A549 (cell line): ENCODE results near the gene FOSL2. TPM values are rescaled to one million over a fixed set of nuclear protein-coding genes. Genes with fewer than 3 reads are reported as not detected.

Experiments used
- ATAC-seq, 2 experiments: fragments of 200-7000 bp in 1 of 2; fragments of >200 bp in 1 of 2; cut with Nextera tagmentation in 1 of 2; cut with Tn5 transposase in 1 of 2; 3 replicates each; pipeline versions ENCODE4 v1.8.0 to v1.9.1; 2018 to 2020; ENCODE audit warnings: mild to moderate bottlenecking in 1 of 2, moderate library complexity in 1 of 2
- CTCF ChIA-PET: fragments of 300-600 bp; sonication (Branson Sonifier 250); formaldehyde crosslinking; extraction: SDS; loops from one replicate; lab custom pipeline; 2021; ENCODE audit warnings: antibody characterized with exemption, inconsistent platforms; lab: Yijun Ruan, JAX
- POLR2A ChIA-PET: fragments of 350-600 bp; formaldehyde crosslinking; extraction: SDS; loops from one replicate; lab custom pipeline; 2021; ENCODE audit warnings: antibody characterized with exemption, inconsistent platforms; lab: Yijun Ruan, JAX
- DNase-seq, 2 experiments: peaks; one replicate each; pipeline versions ENCODE4 v3.0.0 to v3.0.0-alpha.2; 2011 to 2016; ENCODE audit warnings: low read depth in 1 of 2, low spot score in 1 of 2
- FAIRE-seq: peaks from 2 replicates; lab custom pipeline; 2011; peaks lifted over from hg19 to GRCh38; lab: Jason Lieb, UNC
- H3K27ac ChIP-seq, 2 experiments: fragments of >200 bp; sonication (Bioruptor Twin); formaldehyde crosslinking; 3 replicates each; pipeline ENCODE4 v1.5.1; 2016 to 2017
- H3K4me1 ChIP-seq: fragments of >200 bp; sonication (Bioruptor Twin); formaldehyde crosslinking; 3 replicates; pipeline ENCODE4 v1.6.1; 2016
- H3K4me2 ChIP-seq: fragments of >200 bp; sonication (Bioruptor Twin); formaldehyde crosslinking; 3 replicates; pipeline ENCODE4 v1.6.1; 2016
- H3K4me3 ChIP-seq: fragments of >200 bp; sonication (Bioruptor Twin); formaldehyde crosslinking; 3 replicates; pipeline ENCODE4 v1.5.1; 2016
- H3K9me3 ChIP-seq: fragments of >200 bp; sonication (Bioruptor Twin); formaldehyde crosslinking; 3 replicates; pipeline ENCODE4 v1.6.1; 2016
- BHLHE40 ChIP-seq: IDR thresholded peaks from 2 replicates; pipeline ENCODE4 v1.6.1; 2012; ENCODE audit warnings: low read depth, low read length, inconsistent platforms
- CBX2 ChIP-seq: fragments of 200-600 bp; sonication (generic); IDR thresholded peaks from 2 replicates; pipeline ENCODE4 v1.6.1; 2016; ENCODE audit warnings: low read depth, mild to moderate bottlenecking, borderline replicate concordance
- CHD2 ChIP-seq: fragments of 150-350 bp; IDR thresholded peaks from 2 replicates; pipeline ENCODE4 v1.6.1; 2014; ENCODE audit warnings: low read length; ENCODE audit not compliant: partially characterized antibody
- EHF ChIP-seq: fragments of 250-450 bp; sonication (Bioruptor Pico); IDR thresholded peaks from 2 replicates; pipeline ENCODE4 v1.5.0; 2020; ENCODE audit warnings: mild to moderate bottlenecking
- ESRRA ChIP-seq: fragments of 150-350 bp; IDR thresholded peaks from 2 replicates; pipeline ENCODE4 v1.6.1; 2014; ENCODE audit warnings: mild to moderate bottlenecking, low read length, borderline replicate concordance
- FOSB ChIP-seq: fragments of 250-450 bp; sonication (Bioruptor Pico); IDR thresholded peaks from 2 replicates; pipeline ENCODE4 v1.5.0; 2020; ENCODE audit warnings: mild to moderate bottlenecking, moderate library complexity
- FOSL2 ChIP-seq, 2 experiments: fragments of 450-650 bp in 1 of 2; fragments of >200 bp in 1 of 2; sonication (Bioruptor Twin) in 1 of 2; formaldehyde crosslinking; IDR thresholded peaks; 2 replicates each; pipeline versions ENCODE4 v1.5.0 to v1.6.1; 2016 to 2020; ENCODE audit warnings: mild to moderate bottlenecking in 1 of 2, moderate library complexity in 1 of 2
- FOXS1 ChIP-seq: fragments of 250-450 bp; sonication (Bioruptor Pico); IDR thresholded peaks from 2 replicates; pipeline ENCODE4 v1.5.0; 2020; ENCODE audit warnings: mild to moderate bottlenecking, moderate library complexity
- HEYL ChIP-seq: fragments of 250-450 bp; sonication (Bioruptor Pico); IDR thresholded peaks from 2 replicates; pipeline ENCODE4 v1.8.0; 2021; ENCODE audit warnings: mild to moderate bottlenecking, moderate library complexity
- JUNB ChIP-seq: fragments of >200 bp; sonication (Bioruptor Twin); formaldehyde crosslinking; IDR thresholded peaks from 2 replicates; pipeline ENCODE4 v1.6.1; 2016
- MAFK ChIP-seq: fragments of 450-650 bp; IDR thresholded peaks from 2 replicates; pipeline ENCODE4 v1.6.1; 2014; ENCODE audit not compliant: partially characterized antibody
- NR3C1 ChIP-seq: fragments of >200 bp; sonication (Bioruptor Twin); formaldehyde crosslinking; IDR thresholded peaks from 3 replicates; pipeline ENCODE4 v1.6.1; 2017
- PHF8 ChIP-seq: fragments of 200-600 bp; sonication (generic); IDR thresholded peaks from 2 replicates; pipeline ENCODE4 v1.6.1; 2016; ENCODE audit warnings: low read depth, mild to moderate bottlenecking, antibody characterized with exemption, moderate library complexity, borderline replicate concordance
- POLR2A ChIP-seq: IDR thresholded peaks from 2 replicates; pipeline ENCODE4 v1.6.1; 2012; ENCODE audit warnings: mild to moderate bottlenecking, low read length
- POLR2AphosphoS2 ChIP-seq: conservative IDR thresholded peaks from 2 replicates; pipeline ENCODE4 v1.6.1; 2012; ENCODE audit warnings: low read length, improper control_type of control experiment, inconsistent platforms
- RAD21 ChIP-seq, 2 experiments: fragments of >200 bp in 1 of 2; sonication (Bioruptor Twin) in 1 of 2; formaldehyde crosslinking in 1 of 2; IDR thresholded peaks in 1 of 2; conservative IDR thresholded peaks in 1 of 2; 2 replicates in 1 of 2; 3 replicates in 1 of 2; pipeline ENCODE4 v1.6.1; 2012 to 2018; ENCODE audit warnings: inconsistent platforms in 1 of 2
- RARB ChIP-seq: fragments of 250-450 bp; sonication (Bioruptor Pico); IDR thresholded peaks from 2 replicates; pipeline ENCODE4 v1.8.0; 2021; ENCODE audit warnings: mild to moderate bottlenecking, moderate library complexity
- RFX5 ChIP-seq: fragments of 450-650 bp; IDR thresholded peaks from 2 replicates; pipeline ENCODE4 v1.7.1; 2014; ENCODE audit warnings: antibody characterized with exemption, mild to moderate bottlenecking, moderate library complexity
- SREBF2 ChIP-seq: fragments of 450-650 bp; IDR thresholded peaks from 2 replicates; pipeline ENCODE4 v1.6.1; 2014; ENCODE audit warnings: mild to moderate bottlenecking, moderate library complexity
- TP53 ChIP-seq: fragments of 250-450 bp; sonication (Bioruptor Pico); IDR thresholded peaks from 2 replicates; pipeline ENCODE4 v1.5.0; 2021; ENCODE audit warnings: mild to moderate bottlenecking, moderate library complexity
- ZC3H11A ChIP-seq: fragments of 450-650 bp; IDR thresholded peaks from 2 replicates; pipeline ENCODE4 v1.6.1; 2014; ENCODE audit warnings: antibody characterized with exemption, mild to moderate bottlenecking
- ZFP36 ChIP-seq: fragments of 450-650 bp; IDR thresholded peaks from 2 replicates; pipeline ENCODE4 v1.6.1; 2014; ENCODE audit warnings: borderline replicate concordance; ENCODE audit not compliant: partially characterized antibody
- WGBS: methylation state at CpG from one replicate; pipeline ENCODE4 v1.1.6; 2017; ENCODE audit errors: missing lambda C conversion rate; 5-methylcytosine and 5-hydroxymethylcytosine counted together
- polyA plus RNA-seq, 4 experiments: library from polyadenylated mRNA; depleted of rRNA in 3 of 4; stranded (reverse); fragments of >200 nt; fragmentation: RNase III in 1 of 4; extraction: RNeasy Plus Mini Kit Qiagen cat#74134 plus additional on column Dnase treatment in 1 of 4; gene quantifications; 2 replicates in 3 of 4; 3 replicates in 1 of 4; pipeline ENCODE4 v1.2.3, GENCODE V29; 2011 to 2017
- TF ChIP-seq, protein P1 (sequence below): IDR thresholded peaks from 2 replicates; pipeline ENCODE4 v1.6.1; 2012
- TF ChIP-seq, protein P2 (sequence below): fragments of 150-350 bp; IDR thresholded peaks from 2 replicates; pipeline ENCODE4 v1.6.1; 2014; ENCODE audit warnings: low read depth, mild to moderate bottlenecking, low read length
- TF ChIP-seq, protein P3 (sequence below): IDR thresholded peaks from 2 replicates; pipeline ENCODE4 v1.6.1; 2012; ENCODE audit warnings: low read depth, borderline replicate concordance
- TF ChIP-seq, protein P4 (sequence below): fragments of 250-450 bp; sonication (Bioruptor Pico); IDR thresholded peaks from 2 replicates; pipeline ENCODE4 v1.5.0; 2020; ENCODE audit warnings: low read depth, mild to moderate bottlenecking, moderate library complexity
- TF ChIP-seq, protein P5 (sequence below): fragments of 200-600 bp; sonication (generic); IDR thresholded peaks from 2 replicates; pipeline ENCODE4 v1.6.1; 2016; ENCODE audit warnings: antibody characterized with exemption, mild to moderate bottlenecking, moderate library complexity

FOSL2 gene
- polyA plus RNA-seq, 2 of the 4 experiments (the other 2 are of a cell fraction): 45.7 to 73.4 TPM

DNA sequence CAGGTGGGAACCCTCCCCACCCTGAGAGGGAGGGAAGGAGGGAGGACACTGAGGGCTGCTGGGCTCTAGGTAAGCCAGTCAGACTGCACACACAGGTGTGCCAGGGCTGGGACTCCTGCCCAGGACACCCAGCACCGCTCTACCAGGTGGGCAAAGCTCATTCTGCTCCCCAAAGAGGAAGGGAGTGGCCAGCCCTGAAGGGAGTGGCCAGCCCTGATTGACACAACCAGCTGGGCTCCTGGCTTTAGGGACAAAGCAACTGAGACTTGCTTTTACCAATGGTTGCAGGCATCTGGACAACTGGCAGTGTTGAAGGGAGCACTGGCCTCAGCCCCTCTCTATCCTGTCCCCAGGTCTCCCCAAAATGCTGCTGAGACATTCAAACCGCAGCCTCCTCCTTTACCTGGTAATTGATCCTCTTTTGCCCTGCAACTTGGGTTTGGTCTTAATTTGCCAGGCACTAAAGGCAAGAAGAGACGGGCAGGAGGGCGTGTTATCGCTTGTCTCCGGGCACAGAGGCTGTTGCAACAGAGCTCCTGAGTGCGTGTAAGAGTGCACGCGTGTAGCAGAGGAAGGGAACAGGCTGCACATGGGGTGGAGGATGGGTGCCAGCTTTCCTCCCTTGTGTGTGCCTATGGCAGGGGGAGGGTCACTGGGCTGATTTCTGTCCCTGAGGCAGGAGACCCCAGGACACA, 14.5 kb upstream of the FOSL2 start:
- peak overlapping the region; percentile 38 to 41; a peak in 4 of 6 replicates for H3K27ac ChIP-seq
- no peak overlapping the region for H3K4me2 ChIP-seq
- TF ChIP-seq, protein P1, sequence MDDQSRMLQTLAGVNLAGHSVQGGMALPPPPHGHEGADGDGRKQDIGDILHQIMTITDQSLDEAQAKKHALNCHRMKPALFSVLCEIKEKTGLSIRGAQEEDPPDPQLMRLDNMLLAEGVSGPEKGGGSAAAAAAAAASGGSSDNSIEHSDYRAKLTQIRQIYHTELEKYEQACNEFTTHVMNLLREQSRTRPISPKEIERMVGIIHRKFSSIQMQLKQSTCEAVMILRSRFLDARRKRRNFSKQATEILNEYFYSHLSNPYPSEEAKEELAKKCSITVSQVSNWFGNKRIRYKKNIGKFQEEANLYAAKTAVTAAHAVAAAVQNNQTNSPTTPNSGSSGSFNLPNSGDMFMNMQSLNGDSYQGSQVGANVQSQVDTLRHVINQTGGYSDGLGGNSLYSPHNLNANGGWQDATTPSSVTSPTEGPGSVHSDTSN: no peak
- TF ChIP-seq CBX2: no peak
- TF ChIP-seq BHLHE40: no peak
- TF ChIP-seq RARB (CRISPR knock-in tag): no peak
- TF ChIP-seq ZC3H11A: no peak
- TF ChIP-seq RAD21 (conservative IDR thresholded peaks at IDR 0.05 in 1 of 2, IDR thresholded peaks at IDR 0.05 in 1 of 2): no peak
- TF ChIP-seq, protein P2, sequence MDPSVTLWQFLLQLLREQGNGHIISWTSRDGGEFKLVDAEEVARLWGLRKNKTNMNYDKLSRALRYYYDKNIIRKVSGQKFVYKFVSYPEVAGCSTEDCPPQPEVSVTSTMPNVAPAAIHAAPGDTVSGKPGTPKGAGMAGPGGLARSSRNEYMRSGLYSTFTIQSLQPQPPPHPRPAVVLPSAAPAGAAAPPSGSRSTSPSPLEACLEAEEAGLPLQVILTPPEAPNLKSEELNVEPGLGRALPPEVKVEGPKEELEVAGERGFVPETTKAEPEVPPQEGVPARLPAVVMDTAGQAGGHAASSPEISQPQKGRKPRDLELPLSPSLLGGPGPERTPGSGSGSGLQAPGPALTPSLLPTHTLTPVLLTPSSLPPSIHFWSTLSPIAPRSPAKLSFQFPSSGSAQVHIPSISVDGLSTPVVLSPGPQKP: no peak
- no peak for TF ChIP-seq FOXS1 (CRISPR knock-in tag)
- TF ChIP-seq HEYL: no peak
- no peak for TF ChIP-seq TP53 (CRISPR knock-in tag)
- TF ChIP-seq NR3C1: no peak
- no peak for TF ChIP-seq ESRRA
- TF ChIP-seq, protein P3, sequence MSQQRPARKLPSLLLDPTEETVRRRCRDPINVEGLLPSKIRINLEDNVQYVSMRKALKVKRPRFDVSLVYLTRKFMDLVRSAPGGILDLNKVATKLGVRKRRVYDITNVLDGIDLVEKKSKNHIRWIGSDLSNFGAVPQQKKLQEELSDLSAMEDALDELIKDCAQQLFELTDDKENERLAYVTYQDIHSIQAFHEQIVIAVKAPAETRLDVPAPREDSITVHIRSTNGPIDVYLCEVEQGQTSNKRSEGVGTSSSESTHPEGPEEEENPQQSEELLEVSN: no peak
- TF ChIP-seq FOSB (CRISPR knock-in tag): no peak
- no peak for TF ChIP-seq ZFP36
- no peak for TF ChIP-seq POLR2A
- 89% methylated on average over 9 of the region's 9 CpGs for WGBS
- FAIRE-seq (no peak), DNase-seq (no peak), ATAC-seq (peak in 1 of 2 experiments; percentile 15; a peak in 2 of 6 replicates)
- POLR2A ChIA-PET: interaction anchor here (0.7 to 1.3 kb wide), 2 partner anchors 11 to 14 kb away, joined by 3 to 5 read pairs; no protein-coding TSS in a partner anchor
- CTCF ChIA-PET: interaction anchor here (0.7 to 3.3 kb wide), 5 partner anchors 9 to 654 kb away, joined by 3 to 10 read pairs (median 4); no protein-coding TSS in a partner anchor
- no peak overlapping the region for H3K4me3 ChIP-seq
- H3K9me3 ChIP-seq: no peaks in the 10 kb centered on the region
- peaks cover 17% of the 10 kb centered on the region; the same call in 2 of the 3 replicates for H3K4me1 ChIP-seq

DNA sequence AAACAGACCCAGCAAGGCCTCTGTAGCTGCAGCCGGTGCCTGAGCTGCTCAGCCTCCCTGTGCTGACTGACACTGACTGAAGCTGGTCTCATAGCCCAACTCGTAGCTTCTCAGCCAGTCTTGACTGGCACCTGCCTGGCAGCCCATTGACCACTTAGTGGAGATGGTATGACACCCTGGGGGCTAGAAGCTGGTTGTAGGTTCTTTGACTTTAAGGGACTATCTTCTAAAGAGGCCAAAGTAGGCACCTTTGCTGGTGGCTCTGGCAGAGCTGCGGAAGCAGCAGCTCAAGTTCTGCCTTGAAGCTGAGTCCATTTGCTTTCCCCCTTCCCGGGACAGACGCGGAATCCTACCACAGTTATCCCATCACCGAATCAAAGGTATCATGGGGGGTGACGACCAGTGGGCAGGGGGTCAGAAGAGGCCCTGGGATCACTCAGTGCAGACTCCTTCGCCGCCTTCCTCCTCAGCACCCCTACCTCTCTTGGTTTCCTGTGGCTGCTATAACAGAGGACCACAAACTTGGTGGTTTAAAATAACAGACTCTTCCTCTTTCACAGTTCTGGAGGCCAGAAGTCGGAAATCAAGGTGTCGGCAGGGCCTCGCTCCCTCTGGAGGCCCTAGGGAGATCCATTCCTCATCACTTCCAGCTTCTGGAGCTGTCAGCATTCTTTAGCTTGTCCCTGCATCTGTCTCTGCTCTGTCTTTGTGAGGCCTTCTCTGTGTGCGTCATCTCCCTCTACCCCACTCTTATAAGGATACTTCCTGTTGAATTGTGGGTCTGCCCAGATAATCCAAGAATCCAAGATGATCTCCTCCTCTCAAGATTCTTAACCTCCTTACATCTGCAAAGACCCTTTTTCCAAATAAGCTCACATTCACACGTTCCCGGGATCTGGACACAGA, 13.7 kb upstream of the FOSL2 start:
- H3K4me3 ChIP-seq: no peak overlapping the region
- no peaks in the 10 kb centered on the region for H3K9me3 ChIP-seq
- WGBS: 83% methylated on average over 16 of the region's 16 CpGs
- H3K27ac ChIP-seq: peak overlapping the region in 1 of 2 experiments; percentile 38; a peak in 4 of 6 replicates
- POLR2A ChIA-PET: interaction anchor here (0.7 to 1.3 kb wide), 2 partner anchors 10 to 13 kb away, joined by 3 to 5 read pairs; no protein-coding TSS in a partner anchor
- CTCF ChIA-PET: interaction anchor here (0.7 to 3.3 kb wide), 6 partner anchors 9 to 655 kb away, joined by 3 to 10 read pairs (median 4); no protein-coding TSS in a partner anchor
- FAIRE-seq (no peak), ATAC-seq (0 out of 6 replicates have a peak, but pooled peaks of 1 of the 2 experiments have one; percentile 5), DNase-seq (no peak)
- H3K4me2 ChIP-seq: no peak overlapping the region
- peaks cover 17% of the 10 kb centered on the region; the same call in 2 of the 3 replicates for H3K4me1 ChIP-seq
- TF ChIP-seq ESRRA (no peak), PHF8 (no peak), RFX5 (no peak), EHF (CRISPR knock-in tag) (no peak), JUNB (no peak), SREBF2 (no peak), POLR2AphosphoS2 (no peak), HEYL (no peak), RARB (CRISPR knock-in tag) (no peak), CHD2 (no peak), MAFK (no peak), FOSL2 (IDR thresholded peaks at IDR 0.05) (no peak), FOSL2 (CRISPR knock-in tag; IDR thresholded peaks at IDR 0.05) (no peak)
- TF ChIP-seq, protein P4, sequence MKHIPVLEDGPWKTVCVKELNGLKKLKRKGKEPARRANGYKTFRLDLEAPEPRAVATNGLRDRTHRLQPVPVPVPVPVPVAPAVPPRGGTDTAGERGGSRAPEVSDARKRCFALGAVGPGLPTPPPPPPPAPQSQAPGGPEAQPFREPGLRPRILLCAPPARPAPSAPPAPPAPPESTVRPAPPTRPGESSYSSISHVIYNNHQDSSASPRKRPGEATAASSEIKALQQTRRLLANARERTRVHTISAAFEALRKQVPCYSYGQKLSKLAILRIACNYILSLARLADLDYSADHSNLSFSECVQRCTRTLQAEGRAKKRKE (CRISPR knock-in tag): no peak
- TF ChIP-seq, protein P5, sequence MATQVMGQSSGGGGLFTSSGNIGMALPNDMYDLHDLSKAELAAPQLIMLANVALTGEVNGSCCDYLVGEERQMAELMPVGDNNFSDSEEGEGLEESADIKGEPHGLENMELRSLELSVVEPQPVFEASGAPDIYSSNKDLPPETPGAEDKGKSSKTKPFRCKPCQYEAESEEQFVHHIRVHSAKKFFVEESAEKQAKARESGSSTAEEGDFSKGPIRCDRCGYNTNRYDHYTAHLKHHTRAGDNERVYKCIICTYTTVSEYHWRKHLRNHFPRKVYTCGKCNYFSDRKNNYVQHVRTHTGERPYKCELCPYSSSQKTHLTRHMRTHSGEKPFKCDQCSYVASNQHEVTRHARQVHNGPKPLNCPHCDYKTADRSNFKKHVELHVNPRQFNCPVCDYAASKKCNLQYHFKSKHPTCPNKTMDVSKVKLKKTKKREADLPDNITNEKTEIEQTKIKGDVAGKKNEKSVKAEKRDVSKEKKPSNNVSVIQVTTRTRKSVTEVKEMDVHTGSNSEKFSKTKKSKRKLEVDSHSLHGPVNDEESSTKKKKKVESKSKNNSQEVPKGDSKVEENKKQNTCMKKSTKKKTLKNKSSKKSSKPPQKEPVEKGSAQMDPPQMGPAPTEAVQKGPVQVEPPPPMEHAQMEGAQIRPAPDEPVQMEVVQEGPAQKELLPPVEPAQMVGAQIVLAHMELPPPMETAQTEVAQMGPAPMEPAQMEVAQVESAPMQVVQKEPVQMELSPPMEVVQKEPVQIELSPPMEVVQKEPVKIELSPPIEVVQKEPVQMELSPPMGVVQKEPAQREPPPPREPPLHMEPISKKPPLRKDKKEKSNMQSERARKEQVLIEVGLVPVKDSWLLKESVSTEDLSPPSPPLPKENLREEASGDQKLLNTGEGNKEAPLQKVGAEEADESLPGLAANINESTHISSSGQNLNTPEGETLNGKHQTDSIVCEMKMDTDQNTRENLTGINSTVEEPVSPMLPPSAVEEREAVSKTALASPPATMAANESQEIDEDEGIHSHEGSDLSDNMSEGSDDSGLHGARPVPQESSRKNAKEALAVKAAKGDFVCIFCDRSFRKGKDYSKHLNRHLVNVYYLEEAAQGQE: no peak
